HEK293 (cell line): Measurements from ENCODE around the gene GMDS.

ENCODE experiments used
- CTCF ChIA-PET: fragments of 350-600 bp; formaldehyde crosslinking; extraction: SDS; loops from one replicate; lab custom pipeline; 2021; ENCODE audit warnings: antibody characterized with exemption; lab: Yijun Ruan, JAX
- POLR2A ChIA-PET: fragments of 300-600 bp; formaldehyde crosslinking; extraction: SDS; loops from one replicate; lab custom pipeline; 2020; ENCODE audit warnings: antibody characterized with exemption, inconsistent platforms; lab: Yijun Ruan, JAX
- H3K27ac ChIP-seq: fragments of 200-500 bp; sonication (Bioruptor generic); 2 replicates; pipeline ENCODE4 v1.5.1; 2014; ENCODE audit warnings: low read depth, low read length, control low read depth, inconsistent platforms; ENCODE audit errors: extremely low read depth
- H3K36me3 ChIP-seq, 2 experiments: fragments of 200-500 bp in 1 of 2; sonication (Bioruptor generic) in 1 of 2; 1 replicate in 1 of 2; 2 replicates in 1 of 2; pipeline ENCODE4 v1.5.1; 2014 to 2017; ENCODE audit warnings: inconsistent platforms in 2 of 2, low read length in 2 of 2; ENCODE audit not compliant: control insufficient read depth in 2 of 2, insufficient read depth in 1 of 2
- H3K4me1 ChIP-seq: fragments of 200-500 bp; sonication (Bioruptor generic); 2 replicates; pipeline ENCODE4 v1.5.1; 2014; ENCODE audit warnings: mild to moderate bottlenecking, low read length, inconsistent platforms; ENCODE audit not compliant: control insufficient read depth, insufficient read depth
- H3K4me3 ChIP-seq: 2 replicates; pipeline ENCODE4 v1.5.1; 2011; ENCODE audit warnings: low read depth, mild to moderate bottlenecking, control low read depth, low read length, moderate library complexity
- H3K9me3 ChIP-seq: fragments of 200-500 bp; sonication (Bioruptor generic); 2 replicates; pipeline ENCODE4 v1.5.1; 2014; ENCODE audit warnings: low read depth, low read length, inconsistent platforms; ENCODE audit not compliant: control insufficient read depth, insufficient read depth
- MZF1 ChIP-seq: fragments of 450-650 bp; formaldehyde crosslinking; IDR thresholded peaks from 2 replicates; pipeline ENCODE4 v1.5.1; 2017; ENCODE audit warnings: missing biosample characterization, missing genetic modification characterization, borderline replicate concordance
- ZBTB17 ChIP-seq: fragments of 450-650 bp; formaldehyde crosslinking; IDR thresholded peaks from 2 replicates; pipeline ENCODE4 v1.5.1; 2016; ENCODE audit warnings: missing biosample characterization, missing genetic modification characterization
- ZNF239 ChIP-seq: fragments of 450-650 bp; formaldehyde crosslinking; IDR thresholded peaks from 2 replicates; pipeline ENCODE4 v1.5.1; 2016; ENCODE audit warnings: missing biosample characterization, missing genetic modification characterization
- ZNF658 ChIP-seq: fragments of 450-650 bp; formaldehyde crosslinking; IDR thresholded peaks from 2 replicates; pipeline ENCODE4; 2016; ENCODE audit warnings: missing biosample characterization, missing genetic modification characterization
- ZNF677 ChIP-seq: fragments of 450-650 bp; IDR thresholded peaks from 2 replicates; pipeline ENCODE4 v1.5.0; 2018; ENCODE audit warnings: missing biosample characterization, mild to moderate bottlenecking, missing genetic modification characterization, moderate library complexity
- ZNF747 ChIP-seq: fragments of 450-650 bp; formaldehyde crosslinking; IDR thresholded peaks from 2 replicates; pipeline ENCODE4 v1.5.1; 2016; ENCODE audit warnings: missing biosample characterization, missing genetic modification characterization
- ZNF76 ChIP-seq: fragments of 450-650 bp; formaldehyde crosslinking; IDR thresholded peaks from 2 replicates; pipeline ENCODE4; 2016; ENCODE audit warnings: low read depth, missing biosample characterization, missing genetic modification characterization, borderline replicate concordance
- ZNF777 ChIP-seq: fragments of 450-650 bp; formaldehyde crosslinking; IDR thresholded peaks from 2 replicates; pipeline ENCODE4 v1.5.1; 2017; ENCODE audit warnings: missing biosample characterization, missing genetic modification characterization, borderline replicate concordance
- TF ChIP-seq, protein P1 (sequence below): fragments of 450-650 bp; formaldehyde crosslinking; IDR thresholded peaks from 2 replicates; pipeline ENCODE4 v1.5.1; 2016; ENCODE audit warnings: missing biosample characterization, missing genetic modification characterization
- TF ChIP-seq, protein P2 (sequence below): sonication (generic); formaldehyde crosslinking; IDR thresholded peaks from 2 replicates; pipeline ENCODE4 v1.8.1; 2022; ENCODE audit warnings: mild to moderate bottlenecking, moderate library complexity, missing genetic modification reagents
- TF ChIP-seq, protein P3 (sequence below): fragments of 450-650 bp; formaldehyde crosslinking; IDR thresholded peaks from 2 replicates; pipeline ENCODE4 v1.5.1; 2016; ENCODE audit warnings: missing biosample characterization, missing genetic modification characterization

Gene GMDS

DNA sequence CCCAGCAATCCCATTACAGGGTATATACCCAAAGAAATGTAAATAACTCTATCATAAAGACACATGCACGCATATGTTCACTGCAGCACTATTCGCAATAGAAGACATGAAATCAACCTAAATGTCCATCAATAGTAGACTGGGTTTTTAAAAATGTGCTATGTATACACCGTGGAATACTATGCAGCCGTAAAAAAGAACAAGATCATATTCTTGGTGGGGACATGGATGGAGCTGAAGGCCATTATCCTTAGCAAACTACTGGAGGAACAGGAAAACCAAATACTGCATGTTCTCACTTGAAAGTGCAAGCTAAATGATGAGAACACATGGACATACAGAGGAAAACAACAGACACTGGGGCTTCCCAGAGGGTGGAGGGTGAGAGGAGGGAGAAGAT is 201.2 kb downstream of the GMDS start (continued):
- TF ChIP-seq ZNF677 (tag by site-specific recombination) = no peak

DNA sequence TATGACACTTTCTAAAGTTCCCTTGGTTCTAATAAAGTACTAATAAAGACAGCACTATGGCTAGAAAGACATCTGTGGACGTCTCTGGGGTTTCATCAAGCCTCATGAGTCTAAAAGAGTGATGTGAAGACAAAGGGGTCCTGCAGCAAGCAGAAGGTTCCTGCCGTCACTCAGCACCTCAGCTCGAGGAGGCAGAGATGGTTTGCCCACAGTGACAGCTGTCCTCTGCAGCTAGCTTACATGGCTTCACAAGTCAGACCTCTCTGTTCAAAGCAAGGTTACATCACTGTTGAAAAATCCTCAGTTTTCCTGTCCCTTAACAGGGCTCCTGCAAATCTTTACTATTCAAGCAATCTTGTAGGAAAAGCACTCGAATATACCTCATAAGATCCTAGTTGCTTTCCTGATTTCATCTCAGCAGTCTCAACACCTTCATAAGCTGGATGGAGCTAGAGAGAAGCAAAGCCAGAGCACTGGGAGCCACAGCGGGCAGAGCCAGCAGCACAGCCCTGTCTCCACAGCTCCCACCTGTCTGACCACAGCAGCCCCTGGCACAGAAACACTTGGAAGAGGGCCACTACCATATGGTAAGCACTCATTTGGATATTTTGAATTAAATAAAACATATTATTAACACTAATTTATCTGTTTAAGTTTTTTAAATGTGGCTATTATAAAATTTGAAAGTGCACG is 202.3 kb downstream of the GMDS start:
- Histone ChIP-seq H3K36me3 (no peaks in the 10 kb centered on the region), H3K9me3 (no peaks in the 10 kb centered on the region; the same call in 1 of the 2 replicates), H3K4me1 (peaks cover 8% of the 10 kb centered on the region), H3K4me3 (no peak overlapping the region), H3K27ac (no peak overlapping the region)
- ChIA-PET POLR2A (no interaction called here), CTCF (interaction anchor here (0.7 kb wide), 1 partner anchor 270 kb away, joined by 3 read pairs; no protein-coding TSS in a partner anchor)
- no peak for TF ChIP-seq ZBTB17 (tag by site-specific recombination)
- no peak for TF ChIP-seq ZNF777
- TF ChIP-seq ZNF658 (tag by site-specific recombination) = no peak
- TF ChIP-seq ZNF747 (tag by site-specific recombination) = no peak
- TF ChIP-seq ZNF76 (tag by site-specific recombination) = no peak

DNA sequence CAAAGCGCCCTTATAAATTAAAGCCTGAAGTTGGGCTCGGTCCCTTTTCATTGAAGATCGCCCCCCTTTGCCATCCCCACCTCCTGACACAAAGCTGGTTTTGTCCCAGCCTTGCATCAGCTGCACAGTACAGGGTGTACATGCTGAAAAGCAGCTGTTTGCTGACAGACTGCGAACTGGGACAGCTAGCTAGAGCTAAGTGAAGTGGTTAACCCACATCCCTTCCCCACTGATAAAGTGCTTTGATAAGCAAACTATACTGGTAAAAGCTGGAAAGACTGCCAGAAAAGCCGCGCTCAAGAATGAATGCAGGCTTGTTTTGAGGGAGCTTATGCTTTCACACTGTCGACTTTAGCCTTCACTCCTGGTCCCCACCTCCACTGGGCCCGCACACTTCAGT is 207.3 kb downstream of the GMDS start:
- TF ChIP-seq MZF1 (0 out of 2 replicates have a peak, but pooled peaks have one; percentile 14), ZBTB17 (tag by site-specific recombination) (no peak), ZNF239 (tag by site-specific recombination) (no peak)
- TF ChIP-seq, protein P1, sequence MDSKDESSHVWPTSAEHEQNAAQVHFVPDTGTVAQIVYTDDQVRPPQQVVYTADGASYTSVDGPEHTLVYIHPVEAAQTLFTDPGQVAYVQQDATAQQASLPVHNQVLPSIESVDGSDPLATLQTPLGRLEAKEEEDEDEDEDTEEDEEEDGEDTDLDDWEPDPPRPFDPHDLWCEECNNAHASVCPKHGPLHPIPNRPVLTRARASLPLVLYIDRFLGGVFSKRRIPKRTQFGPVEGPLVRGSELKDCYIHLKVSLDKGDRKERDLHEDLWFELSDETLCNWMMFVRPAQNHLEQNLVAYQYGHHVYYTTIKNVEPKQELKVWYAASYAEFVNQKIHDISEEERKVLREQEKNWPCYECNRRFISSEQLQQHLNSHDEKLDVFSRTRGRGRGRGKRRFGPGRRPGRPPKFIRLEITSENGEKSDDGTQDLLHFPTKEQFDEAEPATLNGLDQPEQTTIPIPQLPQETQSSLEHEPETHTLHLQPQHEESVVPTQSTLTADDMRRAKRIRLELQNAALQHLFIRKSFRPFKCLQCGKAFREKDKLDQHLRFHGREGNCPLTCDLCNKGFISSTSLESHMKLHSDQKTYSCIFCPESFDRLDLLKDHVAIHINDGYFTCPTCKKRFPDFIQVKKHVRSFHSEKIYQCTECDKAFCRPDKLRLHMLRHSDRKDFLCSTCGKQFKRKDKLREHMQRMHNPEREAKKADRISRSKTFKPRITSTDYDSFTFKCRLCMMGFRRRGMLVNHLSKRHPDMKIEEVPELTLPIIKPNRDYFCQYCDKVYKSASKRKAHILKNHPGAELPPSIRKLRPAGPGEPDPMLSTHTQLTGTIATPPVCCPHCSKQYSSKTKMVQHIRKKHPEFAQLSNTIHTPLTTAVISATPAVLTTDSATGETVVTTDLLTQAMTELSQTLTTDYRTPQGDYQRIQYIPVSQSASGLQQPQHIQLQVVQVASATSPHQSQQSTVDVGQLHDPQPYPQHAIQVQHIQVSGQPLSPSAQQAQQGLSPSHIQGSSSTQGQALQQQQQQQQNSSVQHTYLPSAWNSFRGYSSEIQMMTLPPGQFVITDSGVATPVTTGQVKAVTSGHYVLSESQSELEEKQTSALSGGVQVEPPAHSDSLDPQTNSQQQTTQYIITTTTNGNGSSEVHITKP (tag by site-specific recombination) = peak; percentile 23
- TF ChIP-seq, protein P2, sequence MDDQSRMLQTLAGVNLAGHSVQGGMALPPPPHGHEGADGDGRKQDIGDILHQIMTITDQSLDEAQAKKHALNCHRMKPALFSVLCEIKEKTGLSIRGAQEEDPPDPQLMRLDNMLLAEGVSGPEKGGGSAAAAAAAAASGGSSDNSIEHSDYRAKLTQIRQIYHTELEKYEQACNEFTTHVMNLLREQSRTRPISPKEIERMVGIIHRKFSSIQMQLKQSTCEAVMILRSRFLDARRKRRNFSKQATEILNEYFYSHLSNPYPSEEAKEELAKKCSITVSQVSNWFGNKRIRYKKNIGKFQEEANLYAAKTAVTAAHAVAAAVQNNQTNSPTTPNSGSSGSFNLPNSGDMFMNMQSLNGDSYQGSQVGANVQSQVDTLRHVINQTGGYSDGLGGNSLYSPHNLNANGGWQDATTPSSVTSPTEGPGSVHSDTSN (CRISPR knock-in tag) = no peak
- TF ChIP-seq, protein P3, sequence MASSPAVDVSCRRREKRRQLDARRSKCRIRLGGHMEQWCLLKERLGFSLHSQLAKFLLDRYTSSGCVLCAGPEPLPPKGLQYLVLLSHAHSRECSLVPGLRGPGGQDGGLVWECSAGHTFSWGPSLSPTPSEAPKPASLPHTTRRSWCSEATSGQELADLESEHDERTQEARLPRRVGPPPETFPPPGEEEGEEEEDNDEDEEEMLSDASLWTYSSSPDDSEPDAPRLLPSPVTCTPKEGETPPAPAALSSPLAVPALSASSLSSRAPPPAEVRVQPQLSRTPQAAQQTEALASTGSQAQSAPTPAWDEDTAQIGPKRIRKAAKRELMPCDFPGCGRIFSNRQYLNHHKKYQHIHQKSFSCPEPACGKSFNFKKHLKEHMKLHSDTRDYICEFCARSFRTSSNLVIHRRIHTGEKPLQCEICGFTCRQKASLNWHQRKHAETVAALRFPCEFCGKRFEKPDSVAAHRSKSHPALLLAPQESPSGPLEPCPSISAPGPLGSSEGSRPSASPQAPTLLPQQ (tag by site-specific recombination) = peak; percentile 16; the same call in 1 of the 2 replicates
- TF ChIP-seq, all 188 proteins: peak for 3
- CTCF ChIA-PET = interaction anchor here (0.7 kb wide), 1 partner anchor 20 kb away, joined by 5 read pairs; no protein-coding TSS in a partner anchor
- POLR2A ChIA-PET = no interaction called here

More for the DNA sequence above, 207.3 kb downstream of the GMDS start:
- Histone ChIP-seq H3K27ac (peak overlapping the region; percentile 6; the same call in 1 of the 2 replicates), H3K36me3 (no peaks in the 10 kb centered on the region), H3K9me3 (no peaks in the 10 kb centered on the region), H3K4me1 (peaks cover 17% of the 10 kb centered on the region), H3K4me3 (no peak overlapping the region)
